Measurements from ENCODE around the gene TM7SF2.

DNA sequence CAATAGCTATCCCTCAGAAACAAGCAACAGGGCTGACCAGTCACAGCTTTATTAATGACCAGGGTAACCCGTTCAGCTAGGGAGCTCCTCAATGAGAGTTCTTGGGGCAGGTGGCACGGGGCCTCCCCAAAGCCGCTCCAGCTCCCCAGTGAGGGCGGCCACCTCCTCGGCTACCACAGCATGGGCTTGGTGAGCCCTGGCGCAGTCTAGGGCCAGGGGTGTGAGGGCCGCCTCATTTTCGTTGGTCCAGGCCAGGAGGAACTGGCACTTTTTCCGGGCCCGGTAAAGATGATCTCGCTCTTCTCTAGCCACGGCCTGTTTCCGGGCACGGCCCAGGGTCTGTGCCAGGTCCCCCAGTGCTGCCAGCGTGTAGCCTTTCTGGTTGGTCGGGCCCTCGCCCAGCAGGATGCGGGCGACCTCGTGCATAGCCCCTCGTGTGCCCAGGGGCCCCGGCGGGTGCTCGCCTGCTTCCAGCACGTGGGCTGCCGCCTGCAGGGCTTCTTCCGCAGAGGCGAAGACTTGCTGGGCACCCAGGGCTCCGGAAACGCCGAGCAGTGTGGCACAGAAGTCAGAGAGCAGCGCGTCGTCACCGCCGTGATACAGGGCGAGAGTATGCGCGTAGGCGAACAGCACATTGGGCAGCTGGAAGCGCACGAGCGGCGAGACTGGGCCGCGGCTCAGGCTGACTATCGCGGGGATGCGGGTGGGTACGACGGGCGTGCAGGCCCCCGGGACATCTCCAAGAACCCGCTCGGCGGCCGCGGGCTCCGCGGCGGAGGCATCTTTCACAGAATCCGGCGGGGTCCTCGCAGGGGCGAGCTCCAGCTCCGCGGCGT is 4.9 kb downstream of the TM7SF2 start:
- TF ChIP-seq, protein P1, sequence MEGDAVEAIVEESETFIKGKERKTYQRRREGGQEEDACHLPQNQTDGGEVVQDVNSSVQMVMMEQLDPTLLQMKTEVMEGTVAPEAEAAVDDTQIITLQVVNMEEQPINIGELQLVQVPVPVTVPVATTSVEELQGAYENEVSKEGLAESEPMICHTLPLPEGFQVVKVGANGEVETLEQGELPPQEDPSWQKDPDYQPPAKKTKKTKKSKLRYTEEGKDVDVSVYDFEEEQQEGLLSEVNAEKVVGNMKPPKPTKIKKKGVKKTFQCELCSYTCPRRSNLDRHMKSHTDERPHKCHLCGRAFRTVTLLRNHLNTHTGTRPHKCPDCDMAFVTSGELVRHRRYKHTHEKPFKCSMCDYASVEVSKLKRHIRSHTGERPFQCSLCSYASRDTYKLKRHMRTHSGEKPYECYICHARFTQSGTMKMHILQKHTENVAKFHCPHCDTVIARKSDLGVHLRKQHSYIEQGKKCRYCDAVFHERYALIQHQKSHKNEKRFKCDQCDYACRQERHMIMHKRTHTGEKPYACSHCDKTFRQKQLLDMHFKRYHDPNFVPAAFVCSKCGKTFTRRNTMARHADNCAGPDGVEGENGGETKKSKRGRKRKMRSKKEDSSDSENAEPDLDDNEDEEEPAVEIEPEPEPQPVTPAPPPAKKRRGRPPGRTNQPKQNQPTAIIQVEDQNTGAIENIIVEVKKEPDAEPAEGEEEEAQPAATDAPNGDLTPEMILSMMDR (IDR thresholded peaks at IDR 0.05): no peak
- no peak for TF ChIP-seq POLR2A (IDR thresholded peaks at IDR 0.05)
